Measurements from ENCODE around the gene ETV6. TPM values are rescaled to one million over a fixed set of nuclear protein-coding genes. Genes with fewer than 3 reads are reported as not detected.
"Not testable (repeated sequence)": the region's sequence is repeated elsewhere in the genome, so short reads cannot be mapped to it uniquely, and the experiment has no call there.

ETV6 gene
- total RNA-seq: 25.3 and 30.1 TPM in 2 replicates

GRCh38 chr12:11649413-11650285 lies at the start of gene ETV6:
Gene ETV6 (plus strand): TSS chr12:11649674. CDS start chr12:11650128, 454 bp downstream.
- intact Hi-C loops (cut with micrococcal nuclease): loop anchor here (1.0 to 10.0 kb wide), 8 partner anchors 69 to 1037 kb away; partner anchors contain the start of genes BORCS5, MAGOHB and MANSC1

GRCh38 chr12:11600199-11600598 lies 49.3 kb upstream of the ETV6 start:
- intact Hi-C loops (cut with micrococcal nuclease): no loop called here

DNA sequence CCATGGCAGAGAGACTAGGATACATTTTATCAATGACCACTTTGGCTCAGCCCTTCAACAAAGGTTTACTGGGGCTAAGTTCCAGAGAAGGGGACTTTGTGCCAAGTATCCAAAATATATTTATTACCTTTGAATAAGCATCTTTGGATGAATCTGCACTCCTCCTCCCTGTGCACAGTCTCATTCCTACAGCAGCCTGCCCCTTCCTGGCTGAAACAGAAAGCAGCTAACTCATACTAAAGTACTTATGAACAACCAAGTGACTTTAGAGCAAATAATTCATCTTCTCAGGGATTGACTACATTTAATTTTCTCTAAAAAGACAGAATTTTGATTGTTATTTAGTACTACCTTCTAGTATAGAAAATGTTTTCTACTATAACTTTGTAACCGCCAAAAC lies 47.8 kb upstream of the ETV6 start:
- intact Hi-C loops (cut with micrococcal nuclease): no loop called here

DNA sequence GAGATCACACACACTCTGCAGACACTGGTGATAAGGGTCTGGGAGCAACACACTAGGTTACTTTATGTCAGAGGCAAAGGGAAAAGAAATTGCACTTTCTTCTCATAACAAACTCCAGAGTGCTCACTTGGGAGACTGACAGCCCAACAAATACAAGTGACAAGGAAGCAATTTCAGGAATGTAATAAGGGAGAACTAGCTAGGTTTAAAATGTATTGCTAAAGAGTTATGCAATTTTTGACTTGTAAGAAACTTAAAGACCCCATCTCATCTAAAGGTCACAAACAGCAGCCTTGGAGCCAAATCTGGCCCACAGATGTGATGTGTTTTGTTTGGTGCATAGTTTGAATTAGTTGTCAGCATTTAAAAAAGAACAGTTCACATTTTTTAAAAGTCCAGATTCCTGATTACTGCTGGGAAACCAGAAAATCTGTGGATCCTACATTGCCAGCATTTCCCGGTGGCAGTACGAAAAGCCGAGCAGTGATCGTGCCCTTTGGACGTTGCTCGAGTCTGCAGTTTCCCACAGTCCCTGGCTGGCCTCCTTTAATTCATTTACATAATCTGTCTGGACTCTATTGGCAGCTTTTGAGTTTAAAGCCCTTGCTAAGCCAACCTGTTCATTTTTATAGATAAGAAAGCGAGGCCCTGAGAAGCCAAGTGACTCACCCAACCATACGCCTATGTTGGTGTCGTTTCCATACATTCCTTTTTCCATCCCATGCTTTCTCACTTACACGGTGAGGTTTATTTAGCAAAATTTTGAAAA lies 42.0 kb upstream of the ETV6 start:
- intact Hi-C loops (cut with micrococcal nuclease): no loop called here

GRCh38 chr12:11609045-11609444 lies 40.4 kb upstream of the ETV6 start:
- intact Hi-C loops (cut with micrococcal nuclease): no loop called here

DNA sequence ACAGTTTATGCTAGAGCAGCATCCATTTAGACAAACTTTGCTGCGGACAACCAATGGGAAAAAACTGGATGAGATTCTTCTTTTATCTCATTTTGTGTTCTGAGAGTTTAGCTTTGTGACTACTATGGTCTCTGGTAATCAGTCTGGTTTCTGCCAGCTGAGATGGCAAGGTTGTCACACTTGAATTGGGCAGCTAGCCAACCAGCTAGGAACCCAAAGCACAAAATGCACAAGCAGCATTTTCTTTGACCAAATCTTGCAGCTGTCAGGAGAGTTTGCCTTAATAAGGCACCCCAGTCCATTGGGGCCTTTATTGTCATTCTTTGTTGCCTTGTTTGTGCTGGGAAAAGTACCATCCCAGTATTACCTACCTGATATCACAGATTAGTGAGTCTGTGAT lies 34.0 kb upstream of the ETV6 start:
- intact Hi-C loops (cut with micrococcal nuclease): no loop called here

- intact Hi-C loops (cut with micrococcal nuclease): no loop called here
Measured at GRCh38 chr12:11618046-11618445, 31.4 kb upstream of the ETV6 start.

GRCh38 chr12:11621797-11622423 lies 27.6 kb upstream of the ETV6 start:
- intact Hi-C loops (cut with micrococcal nuclease): no loop called here

DNA sequence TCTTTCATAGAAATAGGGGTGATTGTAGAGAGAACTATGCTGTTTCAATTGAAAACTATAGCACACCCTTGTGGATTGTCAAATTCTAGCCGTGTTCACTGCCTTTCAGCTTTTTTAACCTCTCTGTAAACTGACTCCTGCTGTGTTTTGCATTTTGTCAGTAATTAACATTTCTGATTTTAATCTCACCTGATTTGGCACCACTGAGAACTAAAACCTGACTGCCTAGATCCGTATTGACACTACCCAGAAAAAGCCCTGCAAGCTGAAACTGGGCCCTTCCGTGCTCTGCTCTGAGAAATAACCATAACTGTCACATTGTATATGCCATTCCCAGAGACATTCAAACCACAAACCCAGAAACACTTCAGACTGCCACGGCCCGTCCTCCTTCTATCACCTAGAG lies 26.6 kb upstream of the ETV6 start:
- intact Hi-C loops (cut with micrococcal nuclease): no loop called here

GRCh38 chr12:11623382-11623781 lies 26.1 kb upstream of the ETV6 start:
- intact Hi-C loops (cut with micrococcal nuclease): no loop called here

- intact Hi-C loops (cut with micrococcal nuclease): no loop called here
Measured at GRCh38 chr12:11624116-11624515, 25.4 kb upstream of the ETV6 start.

GRCh38 chr12:11627709-11628108 lies 21.8 kb upstream of the ETV6 start:
- intact Hi-C loops (cut with micrococcal nuclease): not testable (repeated sequence)

DNA sequence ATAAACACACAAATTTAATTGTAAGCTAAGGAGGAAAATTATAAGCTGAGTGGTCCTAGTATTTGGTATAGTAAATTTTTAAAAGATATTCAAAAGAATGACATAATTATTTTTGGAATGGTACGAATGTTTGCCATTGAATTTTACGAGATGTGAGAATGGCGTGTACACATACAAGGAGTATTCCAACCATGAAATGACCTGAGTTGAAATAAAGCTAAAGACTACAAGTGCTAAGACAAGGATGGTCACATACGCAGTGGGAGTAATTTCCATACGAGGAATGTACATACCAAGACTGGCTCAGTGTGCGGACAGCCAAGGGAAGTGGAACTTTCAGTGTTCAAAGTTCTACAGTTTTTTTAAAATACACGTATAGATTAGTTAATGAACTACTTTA lies 21.1 kb upstream of the ETV6 start:
- intact Hi-C loops (cut with micrococcal nuclease): no loop called here

GRCh38 chr12:11630046-11630706 lies 19.3 kb upstream of the ETV6 start:
- intact Hi-C loops (cut with micrococcal nuclease): no loop called here

DNA sequence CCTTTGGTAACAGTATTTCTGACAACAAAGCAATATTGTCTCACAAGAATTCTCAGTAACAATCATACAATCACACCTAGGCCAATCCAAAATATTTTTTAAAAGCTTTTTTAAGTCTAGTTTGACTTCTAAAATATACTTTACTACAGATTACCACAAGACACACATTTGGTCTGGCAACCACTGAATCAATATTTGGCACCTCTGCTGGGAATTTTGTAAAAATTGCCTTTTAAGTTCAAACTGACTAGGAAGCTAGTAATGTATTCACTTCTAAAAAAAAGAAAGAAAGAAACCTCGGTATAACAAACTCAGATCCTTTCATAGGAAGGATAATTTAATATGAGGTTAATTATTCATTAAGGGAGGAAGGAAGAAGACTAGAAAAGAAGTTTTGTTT lies 18.2 kb upstream of the ETV6 start:
- intact Hi-C loops (cut with micrococcal nuclease): no loop called here

DNA sequence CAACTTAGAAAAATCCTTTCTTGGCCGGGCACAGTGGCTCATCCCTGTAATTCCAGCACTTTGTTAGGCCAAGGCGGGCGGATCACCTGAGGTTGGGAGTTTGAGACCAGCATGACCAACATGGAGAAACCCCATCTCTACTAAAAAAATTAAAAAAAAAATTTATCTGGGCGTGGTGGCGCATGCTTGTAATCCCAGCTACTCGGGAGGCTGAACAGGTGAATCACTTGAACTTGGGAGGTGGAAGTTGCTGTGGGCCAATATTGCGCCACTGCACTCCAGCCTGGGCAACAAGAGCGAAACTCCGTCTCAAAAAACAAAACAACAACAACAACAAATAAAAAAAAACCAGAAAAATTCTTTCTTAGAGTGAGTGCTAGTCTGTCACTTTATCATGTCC lies 17.6 kb upstream of the ETV6 start:
- intact Hi-C loops (cut with micrococcal nuclease): not testable (repeated sequence)

GRCh38 chr12:11633968-11634367 lies 15.5 kb upstream of the ETV6 start:
- intact Hi-C loops (cut with micrococcal nuclease): no loop called here

GRCh38 chr12:11635341-11635740 lies 14.1 kb upstream of the ETV6 start:
- intact Hi-C loops (cut with micrococcal nuclease): no loop called here

- intact Hi-C loops (cut with micrococcal nuclease): no loop called here
Measured at GRCh38 chr12:11638315-11638916, 11.1 kb upstream of the ETV6 start.

DNA sequence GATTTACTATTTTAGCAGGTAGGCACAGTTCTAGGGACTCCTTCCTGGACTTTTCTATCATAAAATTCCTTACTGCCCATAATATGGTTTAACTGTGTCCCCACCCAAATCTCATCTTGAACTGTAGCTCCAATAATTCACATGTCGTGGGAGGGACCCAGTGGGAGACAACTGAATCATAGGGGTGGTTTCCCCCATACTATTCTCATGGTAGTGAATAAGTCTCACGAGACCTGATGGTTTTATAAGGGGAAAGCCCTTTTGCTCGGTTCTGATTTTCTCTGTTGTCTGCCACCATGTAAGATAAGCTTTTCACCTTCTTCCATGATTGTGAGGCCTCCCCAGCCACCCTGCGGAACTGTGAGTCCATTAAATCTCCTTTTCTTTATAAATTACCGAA lies 10.0 kb upstream of the ETV6 start:
- intact Hi-C loops (cut with micrococcal nuclease): no loop called here

DNA sequence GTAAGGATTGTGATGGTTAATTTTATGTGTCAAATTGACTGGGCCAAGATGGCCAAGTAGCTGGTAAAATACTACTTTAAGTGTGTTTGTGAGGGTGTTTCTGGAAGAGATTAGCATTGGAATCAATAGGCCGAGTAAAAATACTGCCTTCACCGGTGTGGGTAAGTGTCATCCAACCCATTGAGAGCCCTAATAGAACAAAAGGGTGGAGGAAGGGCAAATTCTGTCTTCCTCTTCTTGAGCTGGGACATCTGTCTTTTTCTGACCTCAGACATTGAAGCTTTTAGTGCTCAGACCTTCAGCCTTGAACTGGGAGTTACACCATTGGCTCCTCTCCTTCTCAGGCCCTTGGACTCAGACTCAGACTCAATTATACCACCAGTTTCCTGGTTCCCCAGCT lies 8.0 kb upstream of the ETV6 start:
- intact Hi-C loops (cut with micrococcal nuclease): no loop called here
